Measurements from ENCODE around the gene FANCI. TPM values are rescaled to one million over a fixed set of nuclear protein-coding genes. Genes with fewer than 3 reads are reported as not detected.

FANCI gene
- total and polyA plus RNA-seq, 8 donors: 5.7 to 43.8 (median 9.1) TPM

- peaks cover 47 to 65% (median 51%) of the 10 kb centered on the region in 4 donors for H3K4me1 ChIP-seq
- H3K9me3 ChIP-seq: no peaks in the 10 kb centered on the region
- TF ChIP-seq EP300 (IDR thresholded peaks at IDR 0.05) (no peak), CTCF (IDR thresholded peaks at IDR 0.05) (no peak), POLR2AphosphoS5 (IDR thresholded peaks at IDR 0.05) (no peak), POLR2A (IDR thresholded peaks at IDR 0.05) (no peak)
- WGBS, 5 donors: 81 to 96% (median 92%) methylated on average over 11 to 13 of the region's 13 CpGs
- H3K36me3 ChIP-seq: peaks cover 91 to 100% (median 98%) of the 10 kb centered on the region in 4 donors
- DNase-seq: no peak
- intact Hi-C loops (cut with DNase I; ENCODE audit: low total_unique reads): no loop called here
- peak overlapping the region in 1 of 5 donors; percentile 5 for H3K27ac ChIP-seq
- H3K4me3 ChIP-seq: no peak overlapping the region
- no peaks in the 10 kb centered on the region for H3K27me3 ChIP-seq
Observed at GRCh38 chr15:89328398-89329254, 84.8 kb downstream of the FANCI start.

- peak overlapping the region in 1 of 4 donors; percentile 6 for H3K4me3 ChIP-seq
- no peaks in the 10 kb centered on the region for H3K27me3 ChIP-seq
- TF ChIP-seq EP300 (IDR thresholded peaks at IDR 0.05) (no peak), POLR2A (IDR thresholded peaks at IDR 0.05) (no peak), POLR2AphosphoS5 (IDR thresholded peaks at IDR 0.05) (no peak), CTCF (IDR thresholded peaks at IDR 0.05) (no peak)
- H3K36me3 ChIP-seq: peaks cover 82 to 92% (median 89%) of the 10 kb centered on the region in 4 donors
- H3K9me3 ChIP-seq: no peaks in the 10 kb centered on the region
- WGBS, 5 donors: 47 to 63% (median 57%) methylated on average over 8 of the region's 8 CpGs
- no peak for DNase-seq
- peak overlapping the region in 4 of 5 donors; percentile 1 to 35 (median 22) for H3K27ac ChIP-seq
- H3K4me1 ChIP-seq: peaks cover 50 to 70% (median 56%) of the 10 kb centered on the region in 4 donors
- intact Hi-C loops (cut with DNase I; ENCODE audit: low total_unique reads): no loop called here
Observed at GRCh38 chr15:89329329-89330084, 85.7 kb downstream of the FANCI start.

- 27 to 71% (median 43%) methylated on average over 6 of the region's 6 CpGs for WGBS, 5 donors
- TF ChIP-seq POLR2A (IDR thresholded peaks at IDR 0.05): no peak
- no peak for TF ChIP-seq CTCF (IDR thresholded peaks at IDR 0.05)
- no peak for TF ChIP-seq EP300 (IDR thresholded peaks at IDR 0.05)
- no peak for TF ChIP-seq POLR2AphosphoS5 (IDR thresholded peaks at IDR 0.05)
- Histone ChIP-seq H3K27me3 (no peaks in the 10 kb centered on the region), H3K27ac (peak overlapping the region in 4 of 5 donors; percentile 1 to 35 (median 22)), H3K4me3 (peak overlapping the region in 1 of 4 donors; percentile 6), H3K9me3 (no peaks in the 10 kb centered on the region), H3K36me3 (peaks cover 79 to 85% (median 83%) of the 10 kb centered on the region in 4 donors), H3K4me1 (peaks cover 50 to 71% (median 56%) of the 10 kb centered on the region in 4 donors)
- intact Hi-C loops (cut with DNase I; ENCODE audit: low total_unique reads): no loop called here
- DNase-seq: peak in 1 of 2 donors; percentile 23
Observed at GRCh38 chr15:89330119-89330518, 86.3 kb downstream of the FANCI start.

GRCh38 chr15:89330881-89331595 is 87.3 kb downstream of the FANCI start:
- DNase-seq: no peak
- Histone ChIP-seq H3K36me3 (peaks cover 70 to 76% (median 74%) of the 10 kb centered on the region in 4 donors), H3K4me3 (peak overlapping the region in 2 of 4 donors; percentile 6 to 88), H3K27ac (no peak overlapping the region), H3K4me1 (peaks cover 59 to 80% (median 64%) of the 10 kb centered on the region in 4 donors), H3K9me3 (no peaks in the 10 kb centered on the region), H3K27me3 (no peaks in the 10 kb centered on the region)
- intact Hi-C loops (cut with DNase I; ENCODE audit: low total_unique reads): no loop called here
- 71 to 78% (median 76%) methylated on average over 7 of the region's 7 CpGs for WGBS, 5 donors
- TF ChIP-seq CTCF (IDR thresholded peaks at IDR 0.05) (no peak), EP300 (IDR thresholded peaks at IDR 0.05) (no peak), POLR2AphosphoS5 (IDR thresholded peaks at IDR 0.05) (no peak), POLR2A (IDR thresholded peaks at IDR 0.05) (no peak)
